ENCODE results near the gene VAV2. TPM values are rescaled to one million over a fixed set of nuclear protein-coding genes. Genes with fewer than 3 reads are reported as not detected.

Gene VAV2
- total and polyA plus RNA-seq, 2 of the 4 experiments (the other 2 are of a cell fraction), result 10.8 to 13.4 TPM

DNA sequence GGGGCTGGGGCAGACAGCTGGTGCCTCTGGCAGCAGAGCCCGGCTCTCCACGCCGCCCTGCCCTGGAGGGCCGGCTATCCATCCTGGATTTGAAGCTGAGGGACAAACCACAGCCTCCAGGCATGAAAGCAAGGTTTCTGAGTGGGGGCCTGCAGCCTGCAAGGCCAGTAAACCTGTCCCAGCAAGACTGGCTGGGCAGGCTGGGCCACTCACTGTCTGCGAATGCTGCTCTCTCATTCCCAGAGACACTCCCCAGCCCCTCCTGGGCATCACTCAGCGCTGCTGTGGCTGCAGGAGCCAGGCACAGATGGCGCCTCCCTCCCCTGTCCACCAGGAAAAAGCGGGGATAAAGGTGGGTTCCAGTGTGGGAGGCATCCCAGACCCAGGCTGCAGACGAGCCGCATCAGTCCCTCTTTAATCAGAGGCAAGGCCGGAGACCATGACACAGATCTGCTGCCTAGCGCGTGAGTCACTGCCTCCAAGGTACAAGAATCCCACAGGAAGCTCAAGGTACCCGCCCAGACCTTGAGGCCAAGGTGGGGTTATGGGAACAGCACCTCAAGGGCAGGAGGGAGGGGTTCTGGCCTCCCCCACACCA is 118.0 kb downstream of the VAV2 start:
- H4K5ac ChIP-seq (ENCODE audit: low read depth, low read length), result no peak overlapping the region
- intact Hi-C loops (cut with micrococcal nuclease), result no loop called here
- peaks cover 11% of the 10 kb centered on the region for H3K9me1 ChIP-seq (ENCODE audit: insufficient read depth, low read length)
- H3K4me3 ChIP-seq (ENCODE audit: insufficient read depth, low read depth, low read length), result no peak overlapping the region
- peak overlapping the region; percentile 12 for H2AFZ ChIP-seq (replicated peaks; ENCODE audit: low read length, poor library complexity)
- peaks cover 58% of the 10 kb centered on the region for H4K20me1 ChIP-seq (ENCODE audit: insufficient read depth, low read length)
- H2AK9ac ChIP-seq (replicated peaks; ENCODE audit: low read depth, low read length, poor library complexity), result peak overlapping the region; percentile 74
- ATAC-seq (ENCODE audit: low read depth), result peak; percentile 80
- no peak overlapping the region for H3K4me2 ChIP-seq (ENCODE audit: low read depth, low read length)
- BruUV-seq (replicated peaks), result no TSS peak
- peak overlapping the region; percentile 33 for H2BK5ac ChIP-seq (ENCODE audit: low read depth, low read length, poor library complexity, severe bottlenecking)
- peak overlapping the region; percentile 61 for H2AK5ac ChIP-seq (ENCODE audit: low read depth, low read length)
- 41% methylated on average over 4 of the region's 14 CpGs; no CpG with 5 or more reads in 1 of the 2 experiments for WGBS, 2 experiments (ENCODE audit: extremely low coverage in 2 of 2, insufficient read length in 1 of 2)
- H2BK15ac ChIP-seq (ENCODE audit: low read depth, low read length), result no peak overlapping the region
- H3K23ac ChIP-seq (ENCODE audit: low read depth, low read length), result no peak overlapping the region
- H3K4ac ChIP-seq (ENCODE audit: low read depth, low read length), result peak overlapping the region; percentile 41
- no peak overlapping the region for H3K18ac ChIP-seq (ENCODE audit: low read depth, low read length)
- no peak overlapping the region for H3K56ac ChIP-seq (ENCODE audit: extremely low read depth, insufficient read depth, low read length)
- peak; percentile 70 for DNase-seq
- H3K9ac ChIP-seq (ENCODE audit: low read depth, low read length), result no peak overlapping the region
- dilution Hi-C loops (cut with HindIII; ENCODE audit: low sequenced_read_pairs, unreplicated experiment), result no loop called here
- H3K27ac ChIP-seq (ENCODE audit: insufficient read depth, low read length), result no peak overlapping the region; the same call in 1 of the 2 replicates
- in situ Hi-C loops (cut with MboI; ENCODE audit: low sequenced_read_pairs), result no loop called here
- peak overlapping the region in 1 of 2 experiments; percentile 36; a peak in 1 of 4 replicates for H4K8ac ChIP-seq (ENCODE audit: low read depth in 2 of 2, low read length in 2 of 2)
- H2BK20ac ChIP-seq (ENCODE audit: low read depth, low read length), result peak overlapping the region; percentile 29; the same call in 1 of the 2 replicates
- H2BK120ac ChIP-seq (ENCODE audit: low read depth, low read length), result peak overlapping the region; percentile 18; the same call in 1 of the 2 replicates
- ChIA-PET POLR2A (ENCODE audit: unreplicated experiment) (no interaction called here), CTCF (no interaction called here)
- peaks cover 38 to 90% of the 10 kb centered on the region in 2 experiments for H3K79me1 ChIP-seq (ENCODE audit: low read depth in 1 of 2, low read length in 2 of 2)
- H4K91ac ChIP-seq (ENCODE audit: insufficient read depth, low read depth, low read length), result no peak overlapping the region; the same call in none of the 2 replicates
- H3K9me3 ChIP-seq (ENCODE audit: control insufficient read depth, insufficient read depth, low read length), result no peaks in the 10 kb centered on the region
- H3K27me3 ChIP-seq (ENCODE audit: control insufficient read depth, insufficient read depth, low read length), result no peaks in the 10 kb centered on the region
- H3K36me3 ChIP-seq (ENCODE audit: control insufficient read depth, insufficient read depth, low read length), result no peaks in the 10 kb centered on the region
- peak overlapping the region; percentile 0; the same call in 1 of the 2 replicates for H3K14ac ChIP-seq (replicated peaks; ENCODE audit: low read depth, low read length)
- H3K4me1 ChIP-seq (ENCODE audit: control insufficient read depth, insufficient read depth, low read length), result peaks cover 17% of the 10 kb centered on the region
- TF ChIP-seq RFX5 (IDR thresholded peaks at IDR 0.05; ENCODE audit: low read depth, low read length) (no peak), MXI1 (IDR thresholded peaks at IDR 0.05; ENCODE audit: borderline replicate concordance, low read depth, low read length) (no peak), POLR2A (IDR thresholded peaks at IDR 0.05; ENCODE audit: low read depth, low read length) (no peak), USF2 (IDR thresholded peaks at IDR 0.05; ENCODE audit: low read depth, low read length) (no peak), MAFK (IDR thresholded peaks at IDR 0.05; ENCODE audit: low read depth, low read length) (no peak), CHD1 (IDR thresholded peaks at IDR 0.05; ENCODE audit: low read depth, low read length) (no peak), MAZ (IDR thresholded peaks at IDR 0.05; ENCODE audit: borderline replicate concordance, low read depth, low read length) (no peak), CTCF (conservative IDR thresholded peaks at IDR 0.05; ENCODE audit: low read depth, low read length) (no peak), RAD21 (IDR thresholded peaks at IDR 0.05; ENCODE audit: low read length) (no peak; the same call in 1 of the 2 replicates), BHLHE40 (IDR thresholded peaks at IDR 0.05; ENCODE audit: low read depth, low read length) (no peak), CEBPB (IDR thresholded peaks at IDR 0.05; ENCODE audit: low read depth, low read length) (no peak), RCOR1 (IDR thresholded peaks at IDR 0.05; ENCODE audit: insufficient replicate concordance, low read length) (peak; percentile 30), NFE2L2 (IDR thresholded peaks at IDR 0.05; ENCODE audit: low read depth, low read length) (no peak), ELK1 (IDR thresholded peaks at IDR 0.05; ENCODE audit: borderline replicate concordance, low read depth, low read length) (no peak), FOS (IDR thresholded peaks at IDR 0.05; ENCODE audit: low read depth, low read length) (0 out of 2 replicates have a peak, but pooled peaks have one; percentile 18)
